ENCODE results near the gene SMARCE1.

SMARCE1 gene

GRCh38 chr17:40599468-40599763 lies 48.2 kb downstream of the SMARCE1 start:
- H3K4me2 ChIP-seq (ENCODE audit: low read length), result 0 out of 2 replicates have a peak overlapping the region, but pooled peaks have one; percentile 30
- 0 out of 2 replicates have a peak, but pooled peaks cover 2% of the 10 kb centered on the region for H3K27me3 ChIP-seq (ENCODE audit: control insufficient read depth, low read length)
- H3K4me3 ChIP-seq (ENCODE audit: low read length), result no peak overlapping the region
- H3F3A ChIP-seq (ENCODE audit: control insufficient read depth, insufficient read depth), result no peaks in the 10 kb centered on the region
- H3K4me1 ChIP-seq (ENCODE audit: control insufficient read depth, low read length), result peaks cover 18% of the 10 kb centered on the region
- no peaks in the 10 kb centered on the region for H3K79me2 ChIP-seq (ENCODE audit: control insufficient read depth, low read length)
- TF ChIP-seq EZH2phosphoT487 (IDR thresholded peaks at IDR 0.05; ENCODE audit: borderline replicate concordance, low read length), result no peak
- TF ChIP-seq, protein P1, sequence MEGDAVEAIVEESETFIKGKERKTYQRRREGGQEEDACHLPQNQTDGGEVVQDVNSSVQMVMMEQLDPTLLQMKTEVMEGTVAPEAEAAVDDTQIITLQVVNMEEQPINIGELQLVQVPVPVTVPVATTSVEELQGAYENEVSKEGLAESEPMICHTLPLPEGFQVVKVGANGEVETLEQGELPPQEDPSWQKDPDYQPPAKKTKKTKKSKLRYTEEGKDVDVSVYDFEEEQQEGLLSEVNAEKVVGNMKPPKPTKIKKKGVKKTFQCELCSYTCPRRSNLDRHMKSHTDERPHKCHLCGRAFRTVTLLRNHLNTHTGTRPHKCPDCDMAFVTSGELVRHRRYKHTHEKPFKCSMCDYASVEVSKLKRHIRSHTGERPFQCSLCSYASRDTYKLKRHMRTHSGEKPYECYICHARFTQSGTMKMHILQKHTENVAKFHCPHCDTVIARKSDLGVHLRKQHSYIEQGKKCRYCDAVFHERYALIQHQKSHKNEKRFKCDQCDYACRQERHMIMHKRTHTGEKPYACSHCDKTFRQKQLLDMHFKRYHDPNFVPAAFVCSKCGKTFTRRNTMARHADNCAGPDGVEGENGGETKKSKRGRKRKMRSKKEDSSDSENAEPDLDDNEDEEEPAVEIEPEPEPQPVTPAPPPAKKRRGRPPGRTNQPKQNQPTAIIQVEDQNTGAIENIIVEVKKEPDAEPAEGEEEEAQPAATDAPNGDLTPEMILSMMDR (IDR thresholded peaks at IDR 0.05; ENCODE audit: low read depth, low read length, poor library complexity, severe bottlenecking), result no peak
- H3K36me3 ChIP-seq (ENCODE audit: control insufficient read depth, low read length), result no peaks in the 10 kb centered on the region
- no peaks in the 10 kb centered on the region for H4K20me1 ChIP-seq (ENCODE audit: control insufficient read depth, insufficient read depth, low read depth, low read length)
- no peaks in the 10 kb centered on the region for H3K9me2 ChIP-seq (replicated peaks; ENCODE audit: control insufficient read depth, low read length)
- peaks cover 8% of the 10 kb centered on the region; the same call in 1 of the 2 replicates for H3K9me3 ChIP-seq (ENCODE audit: control insufficient read depth, insufficient read depth, low read length)
- no peak overlapping the region for H3K27ac ChIP-seq (ENCODE audit: low read depth, low read length)

GRCh38 chr17:40598619-40599467 lies 48.8 kb downstream of the SMARCE1 start:
- no peaks in the 10 kb centered on the region for H3F3A ChIP-seq (ENCODE audit: control insufficient read depth, insufficient read depth)
- 0 out of 2 replicates have a peak overlapping the region, but pooled peaks have one; percentile 30 for H3K4me2 ChIP-seq (ENCODE audit: low read length)
- H3K4me1 ChIP-seq (ENCODE audit: control insufficient read depth, low read length), result peaks cover 18% of the 10 kb centered on the region
- no peaks in the 10 kb centered on the region for H3K79me2 ChIP-seq (ENCODE audit: control insufficient read depth, low read length)
- H3K9me3 ChIP-seq (ENCODE audit: control insufficient read depth, insufficient read depth, low read length), result peaks cover 8% of the 10 kb centered on the region; the same call in 1 of the 2 replicates
- no peaks in the 10 kb centered on the region for H3K27me3 ChIP-seq (ENCODE audit: control insufficient read depth, low read length)
- H3K27ac ChIP-seq (ENCODE audit: low read depth, low read length), result no peak overlapping the region
- TF ChIP-seq EZH2phosphoT487 (IDR thresholded peaks at IDR 0.05; ENCODE audit: borderline replicate concordance, low read length), result no peak
- TF ChIP-seq, protein P1 (IDR thresholded peaks at IDR 0.05; ENCODE audit: low read depth, low read length, poor library complexity, severe bottlenecking), result no peak
- H3K9me2 ChIP-seq (replicated peaks; ENCODE audit: control insufficient read depth, low read length), result no peaks in the 10 kb centered on the region
- H4K20me1 ChIP-seq (ENCODE audit: control insufficient read depth, insufficient read depth, low read depth, low read length), result no peaks in the 10 kb centered on the region
- H3K4me3 ChIP-seq (ENCODE audit: low read length), result no peak overlapping the region
- no peaks in the 10 kb centered on the region for H3K36me3 ChIP-seq (ENCODE audit: control insufficient read depth, low read length)

GRCh38 chr17:40598301-40598618 lies 49.4 kb downstream of the SMARCE1 start:
- Histone ChIP-seq H3K79me2 (ENCODE audit: control insufficient read depth, low read length) (no peaks in the 10 kb centered on the region), H3K27ac (ENCODE audit: low read depth, low read length) (no peak overlapping the region), H3K4me2 (ENCODE audit: low read length) (no peak overlapping the region), H4K20me1 (ENCODE audit: control insufficient read depth, insufficient read depth, low read depth, low read length) (no peaks in the 10 kb centered on the region), H3F3A (ENCODE audit: control insufficient read depth, insufficient read depth) (no peaks in the 10 kb centered on the region), H3K9me2 (replicated peaks; ENCODE audit: control insufficient read depth, low read length) (no peaks in the 10 kb centered on the region), H3K36me3 (ENCODE audit: control insufficient read depth, low read length) (no peaks in the 10 kb centered on the region), H3K4me3 (ENCODE audit: low read length) (no peak overlapping the region), H3K27me3 (ENCODE audit: control insufficient read depth, low read length) (no peaks in the 10 kb centered on the region), H3K9me3 (ENCODE audit: control insufficient read depth, insufficient read depth, low read length) (peaks cover 8% of the 10 kb centered on the region; the same call in 1 of the 2 replicates), H3K4me1 (ENCODE audit: control insufficient read depth, low read length) (peaks cover 18% of the 10 kb centered on the region)
- TF ChIP-seq, protein P1 (IDR thresholded peaks at IDR 0.05; ENCODE audit: low read depth, low read length, poor library complexity, severe bottlenecking), result no peak
- TF ChIP-seq EZH2phosphoT487 (IDR thresholded peaks at IDR 0.05; ENCODE audit: borderline replicate concordance, low read length), result no peak

All from DOHH2 (cell line).